ENCODE results near the gene LRRC55. TPM values are rescaled to one million over a fixed set of nuclear protein-coding genes. Genes with fewer than 3 reads are reported as not detected.

Gene LRRC55
- total RNA-seq, 4 donors from 2014 or later, result not detected

- H3K27ac ChIP-seq, result peak overlapping the region in 2 of 4 donors; percentile 0 to 60
- H3K9me3 ChIP-seq, result no peaks in the 10 kb centered on the region
- TF ChIP-seq, protein P1, sequence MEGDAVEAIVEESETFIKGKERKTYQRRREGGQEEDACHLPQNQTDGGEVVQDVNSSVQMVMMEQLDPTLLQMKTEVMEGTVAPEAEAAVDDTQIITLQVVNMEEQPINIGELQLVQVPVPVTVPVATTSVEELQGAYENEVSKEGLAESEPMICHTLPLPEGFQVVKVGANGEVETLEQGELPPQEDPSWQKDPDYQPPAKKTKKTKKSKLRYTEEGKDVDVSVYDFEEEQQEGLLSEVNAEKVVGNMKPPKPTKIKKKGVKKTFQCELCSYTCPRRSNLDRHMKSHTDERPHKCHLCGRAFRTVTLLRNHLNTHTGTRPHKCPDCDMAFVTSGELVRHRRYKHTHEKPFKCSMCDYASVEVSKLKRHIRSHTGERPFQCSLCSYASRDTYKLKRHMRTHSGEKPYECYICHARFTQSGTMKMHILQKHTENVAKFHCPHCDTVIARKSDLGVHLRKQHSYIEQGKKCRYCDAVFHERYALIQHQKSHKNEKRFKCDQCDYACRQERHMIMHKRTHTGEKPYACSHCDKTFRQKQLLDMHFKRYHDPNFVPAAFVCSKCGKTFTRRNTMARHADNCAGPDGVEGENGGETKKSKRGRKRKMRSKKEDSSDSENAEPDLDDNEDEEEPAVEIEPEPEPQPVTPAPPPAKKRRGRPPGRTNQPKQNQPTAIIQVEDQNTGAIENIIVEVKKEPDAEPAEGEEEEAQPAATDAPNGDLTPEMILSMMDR (IDR thresholded peaks at IDR 0.05 in 4 of 5, conservative IDR thresholded peaks at IDR 0.05 in 1 of 5), result no peak
- no peak for TF ChIP-seq POLR2A (IDR thresholded peaks at IDR 0.05)
- H3K4me1 ChIP-seq, result peaks cover 5 to 13% of the 10 kb centered on the region in 2 donors
- no peak for ATAC-seq
- no peaks in the 10 kb centered on the region for H3K27me3 ChIP-seq
- DNase-seq, result no peak
- H3K4me3 ChIP-seq, result no peak overlapping the region
- H3K36me3 ChIP-seq, result no peaks in the 10 kb centered on the region
- in situ Hi-C loops (cut with MboI; ENCODE audit: low sequenced_read_pairs in 4 of 4) (no loop called here), intact Hi-C loops (cut with DNase I; ENCODE audit: low total_unique reads) (no loop called here)
Observed at GRCh38 chr11:57216463-57216862, 34.7 kb downstream of the LRRC55 start.

DNA sequence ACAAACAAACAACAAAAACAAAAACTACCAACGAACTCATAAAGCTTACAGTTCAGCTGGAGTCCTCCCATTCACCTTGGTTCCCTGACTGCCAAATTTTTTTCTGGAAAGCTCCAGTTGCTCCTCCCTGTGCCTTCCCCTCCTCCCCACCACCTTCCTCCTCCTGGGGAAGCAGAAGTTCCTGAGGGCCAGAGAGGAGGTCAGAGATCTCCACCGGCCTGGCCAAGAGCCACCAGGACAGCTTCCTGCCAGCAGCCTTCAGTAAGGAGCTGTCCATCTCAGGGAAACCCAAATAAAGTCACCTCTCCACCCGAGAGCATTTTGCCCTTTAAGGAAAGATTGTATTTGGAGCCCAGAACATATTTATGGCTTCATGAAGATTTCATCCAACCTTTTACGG lies 35.3 kb downstream of the LRRC55 start:
- no peak overlapping the region for H3K4me3 ChIP-seq
- H3K9me3 ChIP-seq, result no peaks in the 10 kb centered on the region
- ATAC-seq (peak in 1 of 2 donors; percentile 36), DNase-seq (no peak)
- peak overlapping the region in 2 of 4 donors; percentile 0 to 60 for H3K27ac ChIP-seq
- H3K27me3 ChIP-seq, result no peaks in the 10 kb centered on the region
- in situ Hi-C loops (cut with MboI; ENCODE audit: low sequenced_read_pairs in 4 of 4), result no loop called here
- TF ChIP-seq, protein P1 (IDR thresholded peaks at IDR 0.05 in 4 of 5, conservative IDR thresholded peaks at IDR 0.05 in 1 of 5), result no peak
- no peak for TF ChIP-seq POLR2A (IDR thresholded peaks at IDR 0.05)
- peaks cover 5 to 13% of the 10 kb centered on the region in 2 donors for H3K4me1 ChIP-seq
- no peaks in the 10 kb centered on the region for H3K36me3 ChIP-seq
- intact Hi-C loops (cut with DNase I; ENCODE audit: low total_unique reads), result no loop called here

DNA sequence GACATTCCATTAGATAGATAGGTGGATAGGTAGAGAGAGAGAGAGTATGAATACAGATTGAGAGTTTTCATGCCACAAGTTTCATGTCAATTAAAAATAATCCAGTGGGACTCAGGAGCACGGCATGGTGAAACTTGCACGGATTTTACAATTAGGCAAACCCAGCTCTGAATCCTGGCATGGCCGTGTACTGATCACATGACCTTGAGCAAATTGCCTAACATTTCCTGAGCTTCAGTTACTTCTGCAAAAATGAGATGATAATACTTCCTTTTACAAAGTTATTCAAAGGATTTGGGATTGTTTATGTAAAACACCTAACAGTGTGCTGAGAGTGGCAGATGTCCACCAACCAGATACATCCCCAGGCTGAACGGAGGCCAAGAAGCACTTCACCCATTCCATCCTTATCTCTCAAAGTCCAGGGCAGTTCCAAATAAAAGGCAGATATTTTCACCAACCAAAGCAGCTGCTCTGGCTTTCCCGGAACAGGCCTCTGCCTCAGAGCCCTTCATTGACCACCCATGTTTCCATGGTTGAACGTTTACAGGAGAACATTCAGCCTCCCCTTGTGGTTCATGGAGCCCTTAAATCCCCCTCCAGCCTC lies 37.4 kb downstream of the LRRC55 start:
- TF ChIP-seq, protein P1 (IDR thresholded peaks at IDR 0.05 in 4 of 5, conservative IDR thresholded peaks at IDR 0.05 in 1 of 5), result no peak
- no peak for TF ChIP-seq POLR2A (IDR thresholded peaks at IDR 0.05)
- peaks cover 0 to 3% of the 10 kb centered on the region in 2 donors for H3K4me1 ChIP-seq
- in situ Hi-C loops (cut with MboI; ENCODE audit: low sequenced_read_pairs in 4 of 4) (no loop called here), intact Hi-C loops (cut with DNase I; ENCODE audit: low total_unique reads) (no loop called here)
- H3K27me3 ChIP-seq, result no peaks in the 10 kb centered on the region
- DNase-seq, result peak in 1 of 2 donors; percentile 30
- H3K4me3 ChIP-seq, result no peak overlapping the region
- ATAC-seq, result peak; percentile 56 to 80
- no peaks in the 10 kb centered on the region for H3K9me3 ChIP-seq
- peak overlapping the region in 1 of 4 donors; percentile 17 for H3K27ac ChIP-seq
- no peaks in the 10 kb centered on the region for H3K36me3 ChIP-seq

- Histone ChIP-seq H3K4me1 (no peaks in the 10 kb centered on the region), H3K27me3 (no peaks in the 10 kb centered on the region), H3K27ac (no peak overlapping the region), H3K9me3 (no peaks in the 10 kb centered on the region), H3K4me3 (no peak overlapping the region), H3K36me3 (no peaks in the 10 kb centered on the region)
- intact Hi-C loops (cut with DNase I; ENCODE audit: low total_unique reads) (no loop called here), in situ Hi-C loops (cut with MboI; ENCODE audit: low sequenced_read_pairs in 4 of 4) (no loop called here)
- DNase-seq, result no peak
- no peak for TF ChIP-seq POLR2A (IDR thresholded peaks at IDR 0.05)
- TF ChIP-seq, protein P1 (IDR thresholded peaks at IDR 0.05 in 4 of 5, conservative IDR thresholded peaks at IDR 0.05 in 1 of 5), result no peak
- ATAC-seq, result no peak
Observed at GRCh38 chr11:57222239-57222638, 40.5 kb downstream of the LRRC55 start.

- no peak for TF ChIP-seq POLR2A (IDR thresholded peaks at IDR 0.05)
- TF ChIP-seq, protein P1 (IDR thresholded peaks at IDR 0.05 in 4 of 5, conservative IDR thresholded peaks at IDR 0.05 in 1 of 5), result no peak
- in situ Hi-C loops (cut with MboI; ENCODE audit: low sequenced_read_pairs in 4 of 4), result no loop called here
Observed at GRCh38 chr11:57223601-57224000, 41.8 kb downstream of the LRRC55 start.

More at GRCh38 chr11:57223601-57224000, 41.8 kb downstream of the LRRC55 start:
- Histone ChIP-seq H3K4me1 (no peaks in the 10 kb centered on the region), H3K9me3 (no peaks in the 10 kb centered on the region), H3K36me3 (no peaks in the 10 kb centered on the region), H3K4me3 (no peak overlapping the region), H3K27me3 (no peaks in the 10 kb centered on the region), H3K27ac (no peak overlapping the region)
- intact Hi-C loops (cut with DNase I; ENCODE audit: low total_unique reads), result no loop called here
- no peak for ATAC-seq
- no peak for DNase-seq
